Activated naive CD4-positive, alpha-beta T cell treated with anti-CD3 and anti-CD28 coated beads, Interleukin-2, amount 50 U/mL, for 72 hours (primary cell): ENCODE data around the gene RFX7. TPM values are rescaled to one million over a fixed set of nuclear protein-coding genes. Genes with fewer than 3 reads are reported as not detected.
"Not testable (repeated sequence)": the region's sequence is repeated elsewhere in the genome, so short reads cannot be mapped to it uniquely, and the experiment has no call there.

Experiments
- ATAC-seq, 2 donors: fragments of 150-1000 bp; cut with Tn5 transposase; 2 replicates each; pipeline ENCODE4 v1.10.0; 2021; ENCODE audit warnings: mild to moderate bottlenecking in 2 of 2, moderate library complexity in 2 of 2
- DNase-seq, 2 donors: peaks; one replicate each; pipeline ENCODE4 v3.0.0; 2021 to 2022; ENCODE audit warnings: low spot score in 2 of 2
- H3K27ac Mint-ChIP-seq, 2 donors: one replicate each; pipeline ENCODE4 v1.8.0; 2022; ENCODE audit warnings: mild to moderate bottlenecking in 2 of 2, mixed read lengths in 2 of 2
- H3K36me3 Mint-ChIP-seq, 2 donors: one replicate each; pipeline ENCODE4 v1.8.0; 2022; ENCODE audit warnings: mixed read lengths in 2 of 2
- H3K9me3 Mint-ChIP-seq, 2 donors: one replicate each; pipeline ENCODE4 v1.8.0; 2022; ENCODE audit warnings: mixed read lengths in 2 of 2
- total RNA-seq, 2 donors: library from RNA; stranded (reverse); gene quantifications; one replicate each; pipeline ENCODE4 v1.2.3, GENCODE V29; 2022

RFX7 gene
- total RNA-seq, 2 donors from 2014 or later, result 20.3 to 27.0 TPM

- Mint-ChIP-seq H3K36me3 (peaks cover 0 to 6% of the 10 kb centered on the region in 2 donors), H3K27ac (no peak overlapping the region), H3K9me3 (no peaks in the 10 kb centered on the region)
- DNase-seq (no peak), ATAC-seq (no peak)
Measured at GRCh38 chr15:56192659-56193442, 50.8 kb downstream of the RFX7 start.

GRCh38 chr15:56187665-56188064 lies 56.0 kb downstream of the RFX7 start:
- Mint-ChIP-seq H3K36me3 (peaks cover 4 to 6% of the 10 kb centered on the region in 2 donors), H3K27ac (no peak overlapping the region), H3K9me3 (no peaks in the 10 kb centered on the region)
- no peak for DNase-seq
- no peak for ATAC-seq

GRCh38 chr15:56185980-56186379 lies 57.7 kb downstream of the RFX7 start:
- DNase-seq, result no peak
- Mint-ChIP-seq H3K9me3 (peaks cover 0 to 5% of the 10 kb centered on the region in 2 donors), H3K27ac (no peak overlapping the region)

GRCh38 chr15:56184516-56184915 lies 59.2 kb downstream of the RFX7 start:
- no peak for DNase-seq

More at GRCh38 chr15:56185980-56186379, 57.7 kb downstream of the RFX7 start:
- no peak for ATAC-seq
- peaks cover 4 to 6% of the 10 kb centered on the region in 2 donors for H3K36me3 Mint-ChIP-seq

GRCh38 chr15:56180851-56181250 lies 62.8 kb downstream of the RFX7 start:
- Mint-ChIP-seq H3K36me3 (peaks cover 6% of the 10 kb centered on the region in 2 donors), H3K27ac (no peak overlapping the region), H3K9me3 (peaks cover 0 to 5% of the 10 kb centered on the region in 2 donors)
- ATAC-seq (no peak), DNase-seq (no peak)

More at GRCh38 chr15:56184516-56184915, 59.2 kb downstream of the RFX7 start:
- Mint-ChIP-seq H3K9me3 (peaks cover 0 to 5% of the 10 kb centered on the region in 2 donors), H3K27ac (peak overlapping the region in 1 of 2 donors; percentile 57), H3K36me3 (peaks cover 0 to 4% of the 10 kb centered on the region in 2 donors)
- ATAC-seq, result no peak

GRCh38 chr15:56176996-56177395 lies 66.7 kb downstream of the RFX7 start:
- peak in 1 of 2 donors; percentile 49 for ATAC-seq
- Mint-ChIP-seq H3K27ac (no peak overlapping the region), H3K36me3 (peaks cover 22 to 32% of the 10 kb centered on the region in 2 donors), H3K9me3 (peaks cover under 1 to 7% of the 10 kb centered on the region in 2 donors)
- DNase-seq, result no peak

- ATAC-seq (no peak), DNase-seq (no peak)
- H3K36me3 Mint-ChIP-seq, result peaks cover 33 to 44% of the 10 kb centered on the region in 2 donors
- peaks cover 8 to 12% of the 10 kb centered on the region in 2 donors for H3K9me3 Mint-ChIP-seq
- peak overlapping the region in 1 of 2 donors; percentile 3 for H3K27ac Mint-ChIP-seq
Measured at GRCh38 chr15:56175788-56176187, 67.9 kb downstream of the RFX7 start.

GRCh38 chr15:56174649-56175048 lies 69.0 kb downstream of the RFX7 start:
- Mint-ChIP-seq H3K36me3 (peaks cover 37 to 50% of the 10 kb centered on the region in 2 donors), H3K9me3 (peaks cover 10 to 12% of the 10 kb centered on the region in 2 donors), H3K27ac (no peak overlapping the region)
- ATAC-seq (no peak), DNase-seq (no peak)

- DNase-seq, result no peak
- ATAC-seq, result no peak
- H3K27ac Mint-ChIP-seq, result no peak overlapping the region
- H3K9me3 Mint-ChIP-seq, result peaks cover 10 to 12% of the 10 kb centered on the region in 2 donors
- H3K36me3 Mint-ChIP-seq, result peaks cover 27 to 36% of the 10 kb centered on the region in 2 donors
Measured at GRCh38 chr15:56168394-56168793, 75.3 kb downstream of the RFX7 start.

- no peak for DNase-seq
- Mint-ChIP-seq H3K27ac (no peak overlapping the region), H3K9me3 (no peaks in the 10 kb centered on the region), H3K36me3 (peaks cover 0 to 4% of the 10 kb centered on the region in 2 donors)
- ATAC-seq, result no peak
Measured at GRCh38 chr15:56165234-56165633, 78.4 kb downstream of the RFX7 start.

- Mint-ChIP-seq H3K36me3 (peaks cover 6 to 20% of the 10 kb centered on the region in 2 donors), H3K27ac (no peak overlapping the region), H3K9me3 (no peaks in the 10 kb centered on the region)
- DNase-seq, result no peak
- no peak for ATAC-seq
Measured at GRCh38 chr15:56160966-56161365, 82.7 kb downstream of the RFX7 start.

- peaks cover 38 to 51% of the 10 kb centered on the region in 2 donors for H3K36me3 Mint-ChIP-seq
- peaks cover 22 to 25% of the 10 kb centered on the region in 2 donors for H3K9me3 Mint-ChIP-seq
- DNase-seq (no peak), ATAC-seq (no peak)
- H3K27ac Mint-ChIP-seq, result no peak overlapping the region
Measured at GRCh38 chr15:56156877-56157276, 86.8 kb downstream of the RFX7 start.

- Mint-ChIP-seq H3K9me3 (peaks cover 25 to 29% of the 10 kb centered on the region in 2 donors), H3K36me3 (peaks cover 45 to 60% of the 10 kb centered on the region in 2 donors)
- ATAC-seq, DNase-seq, H3K27ac Mint-ChIP-seq: not testable (repeated sequence)
Measured at GRCh38 chr15:56155278-56155677, 88.4 kb downstream of the RFX7 start.

GRCh38 chr15:56154768-56155167 lies 88.9 kb downstream of the RFX7 start:
- not testable (repeated sequence) for H3K27ac Mint-ChIP-seq, DNase-seq, ATAC-seq
- peaks cover 47 to 57% of the 10 kb centered on the region in 2 donors for H3K36me3 Mint-ChIP-seq
- H3K9me3 Mint-ChIP-seq, result peaks cover 25 to 30% of the 10 kb centered on the region in 2 donors

- peaks cover 55 to 62% of the 10 kb centered on the region in 2 donors for H3K36me3 Mint-ChIP-seq
- ATAC-seq (no peak), DNase-seq (no peak)
- H3K27ac Mint-ChIP-seq, result no peak overlapping the region
- peaks cover 24 to 32% of the 10 kb centered on the region in 2 donors for H3K9me3 Mint-ChIP-seq
Measured at GRCh38 chr15:56150204-56150603, 93.5 kb downstream of the RFX7 start.

- DNase-seq (no peak), ATAC-seq (no peak)
- Mint-ChIP-seq H3K9me3 (peaks cover 5 to 19% of the 10 kb centered on the region in 2 donors), H3K27ac (peak overlapping the region in 1 of 2 donors; percentile 48), H3K36me3 (peaks cover 33 to 41% of the 10 kb centered on the region in 2 donors)
Measured at GRCh38 chr15:56148064-56148463, 95.6 kb downstream of the RFX7 start.

GRCh38 chr15:56146756-56147155 lies 96.9 kb downstream of the RFX7 start:
- Mint-ChIP-seq H3K9me3 (peaks cover 0 to 12% of the 10 kb centered on the region in 2 donors), H3K27ac (no peak overlapping the region)
- ATAC-seq, result no peak

More at GRCh38 chr15:56146756-56147155, 96.9 kb downstream of the RFX7 start:
- DNase-seq, result no peak
- H3K36me3 Mint-ChIP-seq, result peaks cover 34 to 40% of the 10 kb centered on the region in 2 donors
